Choroid plexus epithelial cell (primary cell): Measurements from ENCODE around the gene SPG7.

ENCODE experiments used
- DNase-seq: peaks from one replicate; pipeline ENCODE4 v3.0.0-alpha.2; 2010; ENCODE audit warnings: low read depth
- H3K4me3 ChIP-seq: 2 replicates; pipeline ENCODE4 v1.5.1; 2011; ENCODE audit warnings: low read depth, mild to moderate bottlenecking, control low read depth, low read length, moderate library complexity
- TF ChIP-seq, protein P1 (sequence below): conservative IDR thresholded peaks from 2 replicates; pipeline ENCODE4 v1.5.1; 2011; ENCODE audit warnings: low read depth, mild to moderate bottlenecking, control low read depth, inconsistent platforms, low read length, moderate library complexity

The SPG7 gene

DNA sequence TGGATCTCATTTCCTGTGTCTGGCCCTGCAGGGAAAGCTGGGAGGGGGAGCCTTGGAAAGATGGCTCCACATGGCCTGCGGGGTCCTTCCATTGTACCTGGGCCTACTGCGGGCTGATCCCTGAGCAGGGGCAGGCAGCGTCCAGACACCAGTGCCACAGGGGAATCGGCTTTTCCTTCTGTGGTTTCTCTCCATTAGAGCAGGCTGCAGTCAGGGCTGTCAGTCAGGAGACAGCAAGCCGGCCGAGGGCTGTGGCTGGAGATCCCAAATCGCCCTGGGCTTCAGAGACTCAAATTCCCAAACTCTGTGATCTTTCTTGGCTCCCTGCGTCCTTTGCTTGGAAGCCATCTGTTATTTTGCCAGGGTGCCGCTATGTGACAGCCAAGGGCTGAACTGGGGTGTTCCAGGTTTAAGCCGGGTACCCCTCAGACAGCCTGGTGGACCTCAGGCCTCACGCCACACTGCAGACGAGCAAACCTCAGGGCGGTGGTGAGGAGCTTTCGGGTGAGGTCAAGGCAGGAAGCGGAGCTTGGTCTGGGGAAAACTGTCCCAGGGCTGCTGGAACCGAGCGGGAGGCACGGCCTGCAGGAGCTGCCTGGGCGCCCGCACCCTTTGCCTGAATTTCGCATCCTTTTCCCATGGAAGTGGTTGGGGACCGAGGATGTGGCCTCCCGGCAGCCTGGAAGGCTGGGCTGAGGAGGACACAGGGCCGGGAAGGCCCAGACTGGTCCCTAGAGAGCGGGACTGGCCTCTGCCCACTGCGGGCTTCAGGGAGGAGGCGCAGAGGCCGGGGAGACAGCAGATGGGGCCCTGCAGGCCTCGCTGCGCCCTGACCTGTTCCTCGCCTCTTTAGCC lies 65.8 kb downstream of the SPG7 start:
- peak overlapping the region; percentile 27 for H3K4me3 ChIP-seq
- TF ChIP-seq, protein P1, sequence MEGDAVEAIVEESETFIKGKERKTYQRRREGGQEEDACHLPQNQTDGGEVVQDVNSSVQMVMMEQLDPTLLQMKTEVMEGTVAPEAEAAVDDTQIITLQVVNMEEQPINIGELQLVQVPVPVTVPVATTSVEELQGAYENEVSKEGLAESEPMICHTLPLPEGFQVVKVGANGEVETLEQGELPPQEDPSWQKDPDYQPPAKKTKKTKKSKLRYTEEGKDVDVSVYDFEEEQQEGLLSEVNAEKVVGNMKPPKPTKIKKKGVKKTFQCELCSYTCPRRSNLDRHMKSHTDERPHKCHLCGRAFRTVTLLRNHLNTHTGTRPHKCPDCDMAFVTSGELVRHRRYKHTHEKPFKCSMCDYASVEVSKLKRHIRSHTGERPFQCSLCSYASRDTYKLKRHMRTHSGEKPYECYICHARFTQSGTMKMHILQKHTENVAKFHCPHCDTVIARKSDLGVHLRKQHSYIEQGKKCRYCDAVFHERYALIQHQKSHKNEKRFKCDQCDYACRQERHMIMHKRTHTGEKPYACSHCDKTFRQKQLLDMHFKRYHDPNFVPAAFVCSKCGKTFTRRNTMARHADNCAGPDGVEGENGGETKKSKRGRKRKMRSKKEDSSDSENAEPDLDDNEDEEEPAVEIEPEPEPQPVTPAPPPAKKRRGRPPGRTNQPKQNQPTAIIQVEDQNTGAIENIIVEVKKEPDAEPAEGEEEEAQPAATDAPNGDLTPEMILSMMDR = no peak
- no peak for DNase-seq

DNA sequence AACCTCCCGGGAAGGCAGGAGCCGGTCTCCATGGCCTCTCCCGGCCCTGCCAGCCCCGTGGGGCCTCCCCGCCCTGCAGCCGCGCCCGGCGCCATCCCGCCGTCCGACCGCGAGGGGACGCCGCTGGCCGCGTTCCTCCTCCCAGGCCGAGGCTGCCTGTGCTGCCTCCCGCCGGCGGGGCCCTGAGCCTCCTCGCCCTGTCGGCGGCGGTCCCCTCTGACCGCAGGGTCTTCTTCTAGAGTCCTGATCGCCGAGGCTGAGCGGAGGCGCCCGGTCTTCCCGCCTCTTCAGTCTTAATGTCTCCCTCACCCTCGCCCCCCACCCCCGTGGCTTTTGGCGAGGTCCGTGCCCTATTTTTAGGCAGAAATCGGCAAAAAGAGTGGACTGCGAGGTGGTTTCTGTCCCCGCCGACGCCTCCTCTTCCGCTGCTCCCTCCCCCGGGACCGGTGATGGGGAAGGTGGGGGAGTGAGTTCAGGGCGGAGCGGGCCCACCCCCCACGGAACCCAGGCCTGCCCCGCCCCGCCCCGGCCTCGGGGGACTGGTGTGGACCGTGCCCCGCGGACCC lies 66.6 kb downstream of the SPG7 start:
- peak overlapping the region; percentile 71 for H3K4me3 ChIP-seq
- TF ChIP-seq, protein P1 = peak; percentile 53
- peak; percentile 81 for DNase-seq

DNA sequence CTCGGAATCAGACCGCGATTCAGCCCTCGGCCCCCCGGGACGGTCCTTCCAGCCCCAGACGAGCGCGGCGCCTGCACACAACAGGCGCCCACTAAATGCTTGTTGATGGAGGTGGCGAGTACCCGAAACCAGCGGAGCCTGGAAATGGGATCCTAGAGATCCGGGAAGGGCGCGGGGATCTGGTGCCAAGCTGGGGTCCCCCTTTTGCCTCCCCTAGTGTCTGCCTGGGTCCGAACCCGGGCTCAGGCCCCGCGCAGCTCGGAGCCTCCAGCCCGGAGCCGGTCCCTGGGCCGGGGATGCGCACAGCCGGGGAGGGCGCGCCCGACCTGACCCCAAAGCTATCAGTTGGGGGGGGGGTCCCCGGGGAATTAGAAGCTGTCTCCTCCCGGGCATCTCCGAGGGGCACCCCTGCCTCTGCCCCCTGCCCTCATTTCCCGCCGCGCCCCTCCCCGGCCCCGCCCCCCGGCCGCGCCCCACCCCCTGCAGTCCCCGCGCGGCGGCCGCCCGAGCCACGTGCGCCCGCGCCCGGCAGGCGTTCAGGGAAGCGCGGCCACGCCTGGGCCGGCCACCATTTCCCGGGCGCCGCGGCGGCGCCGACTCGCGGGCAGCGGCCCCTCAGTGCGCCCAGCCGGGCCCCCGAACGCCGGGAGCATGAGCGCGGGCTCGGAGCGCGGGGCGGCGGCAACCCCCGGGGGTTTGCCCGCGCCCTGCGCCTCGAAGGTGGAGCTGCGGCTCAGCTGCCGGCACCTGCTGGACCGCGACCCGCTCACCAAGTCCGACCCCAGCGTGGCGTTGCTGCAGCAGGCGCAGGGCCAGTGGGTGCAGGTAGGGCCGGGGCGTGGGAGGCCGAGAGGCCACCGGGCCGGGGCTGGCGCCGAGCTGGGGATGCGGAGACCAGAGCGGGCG lies 67.3 kb downstream of the SPG7 start, which contains the start of gene CPNE7:
TSS of gene CPNE7 (plus strand) at position 512 of the 906 bp plus-strand sequence. CDS start at position 652, 140 bp downstream.
- DNase-seq = no peak
- TF ChIP-seq, protein P1 = no peak
- peak within 1 kb of the TSS; percentile 71 for H3K4me3 ChIP-seq

DNA sequence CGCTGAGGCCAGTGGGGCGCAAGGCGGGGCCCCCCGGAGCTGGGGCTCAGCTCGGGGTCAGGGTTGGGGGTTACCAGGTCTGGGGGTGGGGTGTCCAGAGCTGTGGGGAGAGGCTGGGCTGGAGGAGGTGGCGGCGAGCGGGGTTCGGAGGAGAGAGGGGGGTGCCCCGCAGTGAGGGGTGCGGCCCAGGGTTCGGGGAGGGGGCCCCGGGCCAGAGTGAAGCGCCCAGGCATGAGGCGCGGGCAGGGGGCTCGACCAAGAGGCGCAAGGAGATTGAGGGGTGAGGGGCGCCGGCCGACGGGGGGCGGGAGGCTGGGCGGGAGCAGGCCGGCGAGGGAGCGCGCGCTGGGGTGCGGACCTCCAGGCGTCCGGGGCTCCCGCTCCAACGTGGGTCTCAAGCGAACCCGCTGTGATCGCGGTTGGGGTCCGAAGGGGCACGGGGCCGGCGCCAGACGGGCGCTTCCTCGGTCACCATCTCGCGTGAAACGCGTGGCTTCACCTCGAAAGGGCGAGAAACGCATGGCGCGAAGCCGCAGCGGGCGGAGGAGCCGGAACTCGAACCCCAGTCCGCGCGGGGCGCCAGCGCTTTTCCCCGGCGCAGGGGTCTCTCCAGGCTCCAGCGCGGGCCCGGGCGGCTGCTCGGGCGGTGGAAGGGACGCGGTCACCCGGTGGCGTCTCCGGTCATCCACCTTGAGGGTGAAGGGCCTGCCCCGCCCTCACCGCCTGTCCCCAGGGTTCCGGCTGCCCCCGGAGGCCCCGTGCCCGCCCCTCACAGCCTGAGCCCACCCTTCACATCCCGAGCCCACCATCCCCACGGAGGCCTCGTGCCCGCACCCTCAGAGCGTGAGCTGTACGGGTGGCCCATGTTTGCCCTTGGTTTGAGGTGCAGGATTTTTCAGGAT lies 68.2 kb downstream of the SPG7 start:
- DNase-seq = no peak
- TF ChIP-seq, protein P1 = no peak
- peak overlapping the region; percentile 71 for H3K4me3 ChIP-seq

DNA sequence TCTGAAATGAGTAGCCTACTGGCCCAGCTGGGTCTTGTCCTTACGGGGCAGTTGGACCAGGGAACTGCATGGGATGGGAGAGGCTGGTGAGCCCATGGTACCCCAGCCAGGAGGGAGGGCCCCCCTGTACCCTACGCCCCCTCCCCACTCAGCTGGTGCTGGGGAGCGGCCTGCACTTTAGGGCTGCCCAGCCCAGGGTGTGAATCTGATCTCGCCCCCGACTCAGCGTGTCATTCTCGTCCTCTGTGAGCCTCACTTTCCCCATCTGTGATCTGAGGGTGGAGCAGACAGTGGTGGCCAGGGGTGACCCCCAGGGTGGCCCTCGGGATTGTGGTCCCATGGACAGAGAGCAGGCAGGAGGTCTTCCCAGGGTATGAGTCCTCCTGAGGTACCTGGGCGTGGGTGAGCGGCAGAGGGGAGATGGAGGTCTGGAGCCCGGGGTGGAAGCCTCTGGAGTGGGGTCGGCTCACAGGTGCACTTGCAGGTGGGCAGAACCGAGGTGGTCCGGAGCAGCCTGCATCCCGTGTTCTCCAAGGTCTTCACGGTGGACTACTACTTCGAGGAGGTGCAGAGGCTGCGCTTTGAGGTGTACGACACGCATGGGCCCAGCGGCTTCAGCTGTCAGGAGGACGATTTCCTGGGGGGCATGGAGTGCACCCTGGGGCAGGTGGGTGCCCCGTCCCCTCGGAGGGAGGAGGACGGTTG lies 69.0 kb downstream of the SPG7 start:
- peak overlapping the region; percentile 71 for H3K4me3 ChIP-seq
- peak; percentile 36 for DNase-seq
- TF ChIP-seq, protein P1 = no peak
